GM13976 (cell line): ENCODE results near the gene CLDN16.

Experiments used
- DNase-seq: peaks from one replicate; pipeline ENCODE4 v3.0.0; 2012; ENCODE audit warnings: low spot score
- CTCF ChIP-seq: IDR thresholded peaks from 2 replicates; pipeline ENCODE4 v1.5.1; 2012; ENCODE audit warnings: borderline replicate concordance, mild to moderate bottlenecking; ENCODE audit not compliant: insufficient read depth; ENCODE audit errors: extremely low read depth, missing control alignments, control extremely low read depth
- in situ Hi-C: fragments of 300-500 bp; cut with MboI; formaldehyde crosslinking; loops from one replicate; pipeline ENCODE4 v1.12.0; 2022; ENCODE audit warnings: low sequenced_read_pairs, mixed read lengths, inconsistent platforms; ENCODE audit not compliant: unreplicated experiment

The CLDN16 gene

GRCh38 chr3:190401963-190402362 is 14.0 kb downstream of the CLDN16 start:
- DNase-seq = no peak
- no peak for TF ChIP-seq CTCF
- in situ Hi-C loops = no loop called here

GRCh38 chr3:190404715-190405114 is 16.8 kb downstream of the CLDN16 start:
- no peak for TF ChIP-seq CTCF
- DNase-seq = no peak
- in situ Hi-C loops = no loop called here

GRCh38 chr3:190414297-190414696 is 26.3 kb downstream of the CLDN16 start:
- no peak for DNase-seq
- no peak for TF ChIP-seq CTCF
- in situ Hi-C loops = no loop called here

- DNase-seq = no peak
- in situ Hi-C loops = no loop called here
- TF ChIP-seq CTCF = no peak
Observed at GRCh38 chr3:190424108-190424477, 36.1 kb downstream of the CLDN16 start.

GRCh38 chr3:190424478-190425439 is 36.8 kb downstream of the CLDN16 start:
- in situ Hi-C loops = no loop called here
- peak; percentile 36 for DNase-seq
- TF ChIP-seq CTCF = peak; percentile 45

- in situ Hi-C loops = no loop called here
- TF ChIP-seq CTCF = no peak
- DNase-seq = no peak
Observed at GRCh38 chr3:190425833-190426232, 37.9 kb downstream of the CLDN16 start.
